Right atrium auricular region (tissue), 2 donors: ENCODE measurements around the gene FOXN3. TPM values are rescaled to one million over a fixed set of nuclear protein-coding genes. Genes with fewer than 3 reads are reported as not detected.

ENCODE experiments used
- DNase-seq: peaks from one replicate; pipeline ENCODE4 v3.0.0-alpha.2; 2019; ENCODE audit warnings: low spot score
- H3K27ac ChIP-seq, 2 donors: fragments of 200-600 bp; sonication (generic); 1 replicate in 1 of 2; 2 replicates in 1 of 2; pipeline ENCODE4 v1.5.1; 2016 to 2019
- H3K27me3 ChIP-seq, 2 donors: fragments of 200-600 bp; sonication (generic); one replicate each; pipeline versions ENCODE4 v1.5.1 to v1.6.0; 2017 to 2019
- H3K36me3 ChIP-seq: fragments of 200-600 bp; sonication (generic); one replicate; pipeline ENCODE4 v1.5.1; 2016
- H3K4me1 ChIP-seq, 2 donors: fragments of 200-600 bp; sonication (generic); one replicate each; pipeline versions ENCODE4 v1.5.1 to v1.6.0; 2017 to 2019
- H3K4me3 ChIP-seq, 2 donors: fragments of 200-600 bp; sonication (generic); 1 replicate in 1 of 2; 2 replicates in 1 of 2; pipeline ENCODE4 v1.5.1; 2017 to 2019; ENCODE audit warnings: mild to moderate bottlenecking in 1 of 2, moderate library complexity in 1 of 2
- H3K9me3 ChIP-seq, 2 donors: fragments of 200-600 bp; sonication (generic); one replicate each; pipeline ENCODE4 v1.5.1; 2019
- CTCF ChIP-seq, 2 donors: fragments of 200-600 bp; sonication (generic); IDR thresholded peaks; one replicate each; pipeline ENCODE4 v1.5.1; 2019; ENCODE audit warnings: antibody characterized with exemption in 2 of 2
- total RNA-seq, 2 donors: library from RNA; depleted of rRNA; stranded (reverse); fragments of >200 nt; gene quantifications; one replicate each; pipeline ENCODE4 v1.1.0, GENCODE V29; 2016

FOXN3 gene
- total RNA-seq, 2 donors from 2014 or later = 80.1 to 90.3 TPM

- Histone ChIP-seq H3K27ac (no peak overlapping the region), H3K4me3 (no peak overlapping the region), H3K4me1 (peaks cover 0 to 10% of the 10 kb centered on the region in 2 donors), H3K36me3 (no peaks in the 10 kb centered on the region), H3K27me3 (no peaks in the 10 kb centered on the region), H3K9me3 (no peaks in the 10 kb centered on the region)
- TF ChIP-seq CTCF (IDR thresholded peaks at IDR 0.05) = no peak
- DNase-seq = peak; percentile 66
These were observed 218.3 kb downstream of the FOXN3 start for GRCh38 chr14:89198544-89199329.

GRCh38 chr14:89197623-89198022 is 219.4 kb downstream of the FOXN3 start:
- Histone ChIP-seq H3K27ac (no peak overlapping the region), H3K27me3 (no peaks in the 10 kb centered on the region), H3K4me1 (peaks cover 0 to 10% of the 10 kb centered on the region in 2 donors), H3K9me3 (no peaks in the 10 kb centered on the region), H3K4me3 (no peak overlapping the region), H3K36me3 (no peaks in the 10 kb centered on the region)
- no peak for DNase-seq
- TF ChIP-seq CTCF (IDR thresholded peaks at IDR 0.05) = no peak

GRCh38 chr14:89196545-89196944 is 220.5 kb downstream of the FOXN3 start:
- Histone ChIP-seq H3K4me1 (peaks cover 0 to 3% of the 10 kb centered on the region in 2 donors), H3K27ac (no peak overlapping the region), H3K4me3 (no peak overlapping the region), H3K27me3 (no peaks in the 10 kb centered on the region), H3K9me3 (no peaks in the 10 kb centered on the region), H3K36me3 (no peaks in the 10 kb centered on the region)
- no peak for DNase-seq
- no peak for TF ChIP-seq CTCF (IDR thresholded peaks at IDR 0.05)

GRCh38 chr14:89194376-89194775 is 222.7 kb downstream of the FOXN3 start:
- no peaks in the 10 kb centered on the region for H3K9me3 ChIP-seq
- no peak for DNase-seq
- H3K27me3 ChIP-seq = no peaks in the 10 kb centered on the region
- H3K4me1 ChIP-seq = no peaks in the 10 kb centered on the region
- H3K27ac ChIP-seq = no peak overlapping the region
- H3K4me3 ChIP-seq = no peak overlapping the region
- H3K36me3 ChIP-seq = peaks cover 7% of the 10 kb centered on the region
- TF ChIP-seq CTCF (IDR thresholded peaks at IDR 0.05) = no peak

- Histone ChIP-seq H3K4me3 (no peak overlapping the region), H3K4me1 (peaks cover 0 to 19% of the 10 kb centered on the region in 2 donors), H3K27ac (no peak overlapping the region), H3K27me3 (no peaks in the 10 kb centered on the region), H3K36me3 (peaks cover 11% of the 10 kb centered on the region), H3K9me3 (no peaks in the 10 kb centered on the region)
- no peak for TF ChIP-seq CTCF (IDR thresholded peaks at IDR 0.05)
- no peak for DNase-seq
These were observed 226.1 kb downstream of the FOXN3 start for GRCh38 chr14:89190765-89191513.
